22Rv1 (cell line): ENCODE data around the gene P2RY2.

Experiments used
- ZFX ChIP-seq: fragments of 450-650 bp; IDR thresholded peaks from 2 replicates; pipeline ENCODE4 v1.6.1; 2017; ENCODE audit warnings: antibody characterized with exemption, borderline replicate concordance
- TF ChIP-seq, protein P1 (sequence below): fragments of 450-650 bp; IDR thresholded peaks from 2 replicates; pipeline ENCODE4 v1.5.1; 2017; ENCODE audit warnings: mild to moderate bottlenecking

DNA sequence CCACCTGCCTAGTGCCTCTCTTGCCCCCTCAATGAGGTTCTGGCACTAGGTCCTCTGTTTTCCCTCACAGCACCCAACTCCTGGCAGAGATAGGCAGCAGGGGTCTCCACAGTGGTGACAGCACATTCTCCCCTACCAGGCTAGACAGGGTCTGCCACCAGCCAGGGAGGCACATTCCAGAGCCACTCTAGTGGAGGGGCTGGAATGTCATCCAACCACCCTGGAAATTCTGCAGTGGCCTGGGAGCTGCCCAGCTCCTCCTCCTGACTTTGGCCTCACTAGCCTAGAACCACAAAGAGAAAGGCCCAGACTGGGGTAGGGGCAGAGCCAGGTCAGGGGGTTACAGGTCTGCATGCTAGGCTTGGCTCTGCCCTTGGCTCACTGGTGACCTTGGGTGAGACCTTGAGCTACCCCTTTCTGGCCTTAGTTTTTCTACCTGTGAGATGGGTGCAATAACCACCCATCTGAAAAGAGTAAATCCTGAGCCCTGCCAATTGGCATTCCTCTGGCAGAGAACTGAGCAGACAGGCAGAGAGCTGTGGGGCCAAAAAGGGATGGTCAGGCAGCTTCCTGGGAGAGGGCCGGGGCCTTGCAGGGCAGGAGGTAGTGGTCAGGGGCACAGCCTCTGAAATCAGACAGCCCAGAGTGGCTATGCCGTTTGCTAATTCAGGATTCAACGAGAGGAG is 7.1 kb downstream of the P2RY2 start:
- TF ChIP-seq, protein P1, sequence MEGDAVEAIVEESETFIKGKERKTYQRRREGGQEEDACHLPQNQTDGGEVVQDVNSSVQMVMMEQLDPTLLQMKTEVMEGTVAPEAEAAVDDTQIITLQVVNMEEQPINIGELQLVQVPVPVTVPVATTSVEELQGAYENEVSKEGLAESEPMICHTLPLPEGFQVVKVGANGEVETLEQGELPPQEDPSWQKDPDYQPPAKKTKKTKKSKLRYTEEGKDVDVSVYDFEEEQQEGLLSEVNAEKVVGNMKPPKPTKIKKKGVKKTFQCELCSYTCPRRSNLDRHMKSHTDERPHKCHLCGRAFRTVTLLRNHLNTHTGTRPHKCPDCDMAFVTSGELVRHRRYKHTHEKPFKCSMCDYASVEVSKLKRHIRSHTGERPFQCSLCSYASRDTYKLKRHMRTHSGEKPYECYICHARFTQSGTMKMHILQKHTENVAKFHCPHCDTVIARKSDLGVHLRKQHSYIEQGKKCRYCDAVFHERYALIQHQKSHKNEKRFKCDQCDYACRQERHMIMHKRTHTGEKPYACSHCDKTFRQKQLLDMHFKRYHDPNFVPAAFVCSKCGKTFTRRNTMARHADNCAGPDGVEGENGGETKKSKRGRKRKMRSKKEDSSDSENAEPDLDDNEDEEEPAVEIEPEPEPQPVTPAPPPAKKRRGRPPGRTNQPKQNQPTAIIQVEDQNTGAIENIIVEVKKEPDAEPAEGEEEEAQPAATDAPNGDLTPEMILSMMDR = no peak
- no peak for TF ChIP-seq ZFX
